Measurements from ENCODE around the gene NPHP3.

- TF ChIP-seq CTCF (conservative IDR thresholded peaks at IDR 0.05) = no peak
- TF ChIP-seq ZFX (IDR thresholded peaks at IDR 0.05) = no peak
Measured at GRCh38 chr3:132654190-132654589, 68.0 kb downstream of the NPHP3 start.

Measured in C4-2B (cell line).